Dedifferentiated amniotic fluid mesenchymal stem cell (primary cell): ENCODE data around the gene COL3A1.

ENCODE experiments used
- DNase-seq: peaks from one replicate; pipeline ENCODE4 v3.0.0-alpha.2; 2016; ENCODE audit errors: extremely low spot score

Gene COL3A1

GRCh38 chr2:188974164-188974563, at the start of gene COL3A1:
TSS of gene COL3A1 (plus strand) at chr2:188974373. CDS start at chr2:188974490, 117 bp downstream.
- DNase-seq = peak; percentile 90

GRCh38 chr2:188928643-188929042, 45.5 kb upstream of the COL3A1 start:
- no peak for DNase-seq

- no peak for DNase-seq
These were observed 42.8 kb upstream of the COL3A1 start for GRCh38 chr2:188931361-188931760.

- DNase-seq = peak; percentile 64
These were observed 36.6 kb upstream of the COL3A1 start for GRCh38 chr2:188937228-188938220.

GRCh38 chr2:188940171-188940570, 34.0 kb upstream of the COL3A1 start:
- DNase-seq = no peak

GRCh38 chr2:188944442-188944841, 29.7 kb upstream of the COL3A1 start:
- no peak for DNase-seq

GRCh38 chr2:188949046-188949818, 24.9 kb upstream of the COL3A1 start:
- DNase-seq = no peak

GRCh38 chr2:188952901-188953300, 21.3 kb upstream of the COL3A1 start:
- no peak for DNase-seq

- DNase-seq = no peak
These were observed 17.9 kb upstream of the COL3A1 start for GRCh38 chr2:188956290-188956689.

- DNase-seq = no peak
These were observed 17.2 kb upstream of the COL3A1 start for GRCh38 chr2:188956961-188957360.

- DNase-seq = no peak
These were observed 16.5 kb upstream of the COL3A1 start for GRCh38 chr2:188957646-188958045.

- no peak for DNase-seq
These were observed 10.4 kb upstream of the COL3A1 start for GRCh38 chr2:188963741-188964140.

- DNase-seq = no peak
These were observed 9.1 kb upstream of the COL3A1 start for GRCh38 chr2:188964976-188965546.

GRCh38 chr2:188965563-188965962, 8.6 kb upstream of the COL3A1 start:
- DNase-seq = no peak

- DNase-seq = no peak
These were observed 8.0 kb upstream of the COL3A1 start for GRCh38 chr2:188966079-188966571.

- DNase-seq = no peak
These were observed 7.3 kb upstream of the COL3A1 start for GRCh38 chr2:188966728-188967440.

GRCh38 chr2:188969236-188969635, 4.9 kb upstream of the COL3A1 start:
- peak; percentile 67 for DNase-seq

- no peak for DNase-seq
These were observed 4.5 kb upstream of the COL3A1 start for GRCh38 chr2:188969651-188970050.

GRCh38 chr2:188970211-188970610, 4.0 kb upstream of the COL3A1 start:
- no peak for DNase-seq

- no peak for DNase-seq
These were observed 2.7 kb upstream of the COL3A1 start for GRCh38 chr2:188971432-188971861.

- no peak for DNase-seq
These were observed 532 bp upstream of the COL3A1 start for GRCh38 chr2:188973641-188974040.
